ENCODE data around the gene BYSL. TPM values are rescaled to one million over a fixed set of nuclear protein-coding genes. Genes with fewer than 3 reads are reported as not detected.

The BYSL gene
- total and polyA plus RNA-seq, 10 of the 15 experiments (the other 5 are each of a cell fraction or from before 2014, with no cell fraction given): 12.6 to 51.1 (median 33.0) TPM

DNA sequence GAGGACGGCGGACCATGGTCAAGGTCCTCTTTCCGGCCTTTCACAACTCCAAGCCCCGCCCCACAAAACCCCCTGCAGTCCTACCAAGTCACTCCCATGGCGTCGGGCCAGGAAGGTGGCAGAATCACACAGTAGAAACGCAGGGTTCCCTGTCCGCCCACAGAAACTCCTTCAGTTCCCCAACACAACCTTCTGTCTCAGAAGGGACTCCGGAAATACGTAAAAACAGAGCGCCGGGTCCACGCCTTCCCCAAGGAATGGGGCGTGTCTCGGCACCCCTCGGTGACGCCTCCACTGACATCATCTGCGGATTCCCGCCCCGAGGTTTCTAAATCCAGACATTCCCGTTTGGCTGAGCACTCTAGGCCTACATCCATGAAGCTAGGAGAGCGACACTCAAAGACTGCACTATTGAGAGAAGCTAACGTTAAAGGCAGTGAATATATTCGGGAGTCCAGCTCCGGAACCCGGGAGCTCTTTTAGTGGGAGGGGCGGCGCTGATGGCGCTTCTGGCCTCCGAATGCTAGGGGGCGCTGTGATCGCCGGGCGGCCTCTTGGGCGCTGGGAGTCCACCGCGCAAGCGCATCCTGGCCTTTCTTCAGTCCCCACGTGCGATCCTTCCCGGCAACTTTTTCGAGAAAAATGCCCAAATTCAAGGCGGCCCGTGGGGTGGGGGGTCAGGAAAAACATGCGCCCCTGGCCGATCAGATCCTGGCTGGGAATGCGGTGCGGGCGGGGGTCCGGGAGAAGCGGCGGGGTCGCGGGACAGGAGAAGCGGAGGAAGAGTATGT lies at the start of gene BYSL, which contains the start of gene MED20 (continued):
- peak; percentile 98; the same call in 1 of the 2 replicates for TF ChIP-seq RB1 (IDR thresholded peaks at IDR 0.05; ENCODE audit: borderline replicate concordance)
- TF ChIP-seq HDGF (IDR thresholded peaks at IDR 0.05): no peak; the same call in 1 of the 2 replicates
- TF ChIP-seq SUPT20H (IDR thresholded peaks at IDR 0.05; ENCODE audit: borderline replicate concordance, control insufficient read depth, low read depth, low read length): no peak
- TF ChIP-seq POU2F2 (IDR thresholded peaks at IDR 0.05; ENCODE audit: borderline replicate concordance, low read depth, low read length): peak; percentile 8; the same call in 1 of the 3 replicates
- TF ChIP-seq TCF3 (IDR thresholded peaks at IDR 0.05; ENCODE audit: borderline replicate concordance, insufficient read depth, low read depth, low read length): no peak
- TF ChIP-seq NR2C2 (IDR thresholded peaks at IDR 0.05; ENCODE audit: borderline replicate concordance, control insufficient read depth, insufficient read length, low read depth): no peak
- peak; percentile 79 for TF ChIP-seq POLR2AphosphoS5 (IDR thresholded peaks at IDR 0.05; ENCODE audit: low read length)
- peak; percentile 100 for TF ChIP-seq CREB1 (IDR thresholded peaks at IDR 0.05; ENCODE audit: low read depth)
- TF ChIP-seq HDAC2 (IDR thresholded peaks at IDR 0.05): 0 out of 2 replicates have a peak, but pooled peaks have one; percentile 72
- TF ChIP-seq IKZF1 (conservative IDR thresholded peaks at IDR 0.05): peak; percentile 87
- TF ChIP-seq RAD51 (IDR thresholded peaks at IDR 0.05): no peak
- no peak for TF ChIP-seq FOXK2 (IDR thresholded peaks at IDR 0.05)
- peak; percentile 64 for TF ChIP-seq TAF1 (IDR thresholded peaks at IDR 0.05; ENCODE audit: borderline replicate concordance, low read depth, low read length)
- TF ChIP-seq NFXL1 (IDR thresholded peaks at IDR 0.05; ENCODE audit: borderline replicate concordance): no peak
- TF ChIP-seq SPI1 (IDR thresholded peaks at IDR 0.05; ENCODE audit: borderline replicate concordance, insufficient read depth, low read depth, low read length): peak; percentile 74; the same call in 1 of the 2 replicates
- TF ChIP-seq ATF2 (IDR thresholded peaks at IDR 0.05; ENCODE audit: low read length): peak; percentile 78
- TF ChIP-seq KAT2A (conservative IDR thresholded peaks at IDR 0.05; ENCODE audit: control insufficient read depth, low read depth, low read length): no peak
- TF ChIP-seq SUZ12 (IDR thresholded peaks at IDR 0.05; ENCODE audit: unreplicated experiment): no peak
- peak; percentile 78; the same call in 1 of the 2 replicates for TF ChIP-seq ESRRA (IDR thresholded peaks at IDR 0.05; ENCODE audit: low read length)
- TF ChIP-seq PBX3 (IDR thresholded peaks at IDR 0.05; ENCODE audit: insufficient replicate concordance, low read depth, low read length): no peak
- TF ChIP-seq PRDM15 (CRISPR knock-in tag; IDR thresholded peaks at IDR 0.05): no peak
- TF ChIP-seq MEF2B (IDR thresholded peaks at IDR 0.05; ENCODE audit: partially characterized antibody, poor library complexity, severe bottlenecking): peak; percentile 37
- no peak for TF ChIP-seq EZH2 (IDR thresholded peaks at IDR 0.05; ENCODE audit: borderline replicate concordance, control insufficient read depth, low read depth, low read length)
- 0 out of 2 replicates have a peak, but pooled peaks have one; percentile 45 for TF ChIP-seq MEF2A (IDR thresholded peaks at IDR 0.05; ENCODE audit: insufficient read depth, low read depth, low read length)

Measured in GM12878 (cell line).